RWPE1 (cell line): ENCODE data around the gene TRIM67.

Experiments used
- CTCF ChIA-PET: fragments of 350-600 bp; sonication (Branson Sonifier 250); formaldehyde crosslinking; extraction: SDS; loops from one replicate; lab custom pipeline; 2021; lab: Yijun Ruan, JAX
- POLR2A ChIA-PET: fragments of 400-600 bp; formaldehyde crosslinking; extraction: SDS; loops from one replicate; lab custom pipeline; 2020; ENCODE audit warnings: antibody characterized with exemption; ENCODE audit not compliant: low non-redundant PET; lab: Yijun Ruan, JAX
- DNase-seq: peaks from one replicate; pipeline ENCODE4 v3.0.0; 2012; ENCODE audit warnings: low spot score
- H3K27ac ChIP-seq: fragments of 450-650 bp; 2 replicates; pipeline ENCODE4 v1.5.1; 2017
- TF ChIP-seq, protein P1 (sequence below): fragments of 450-650 bp; conservative IDR thresholded peaks from 2 replicates; pipeline ENCODE4 v1.5.1; 2017; ENCODE audit warnings: low read depth, mild to moderate bottlenecking

TRIM67 gene

DNA sequence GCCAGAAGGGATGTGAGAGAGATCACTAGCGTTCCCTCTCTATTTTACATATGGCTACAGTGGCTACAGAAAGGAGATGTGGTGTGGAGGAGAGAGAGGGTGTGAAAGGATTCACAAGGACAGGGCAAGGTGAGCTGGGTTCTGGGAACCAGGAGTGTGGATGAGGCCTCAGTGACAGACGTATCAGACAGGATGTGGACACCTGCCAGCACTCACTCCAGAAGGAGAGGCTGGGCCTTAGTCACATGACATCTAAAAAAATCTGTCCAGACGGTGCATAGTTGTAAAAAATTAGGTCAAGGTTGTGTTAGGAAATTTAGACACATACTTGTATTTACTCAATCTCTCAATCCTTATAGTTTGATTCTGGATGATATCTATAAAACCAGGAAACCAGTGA, 10.6 kb downstream of the TRIM67 start:
- H3K27ac ChIP-seq, result no peak overlapping the region
- no peak for DNase-seq
- ChIA-PET CTCF (no interaction called here), POLR2A (no interaction called here)
- TF ChIP-seq, protein P1, sequence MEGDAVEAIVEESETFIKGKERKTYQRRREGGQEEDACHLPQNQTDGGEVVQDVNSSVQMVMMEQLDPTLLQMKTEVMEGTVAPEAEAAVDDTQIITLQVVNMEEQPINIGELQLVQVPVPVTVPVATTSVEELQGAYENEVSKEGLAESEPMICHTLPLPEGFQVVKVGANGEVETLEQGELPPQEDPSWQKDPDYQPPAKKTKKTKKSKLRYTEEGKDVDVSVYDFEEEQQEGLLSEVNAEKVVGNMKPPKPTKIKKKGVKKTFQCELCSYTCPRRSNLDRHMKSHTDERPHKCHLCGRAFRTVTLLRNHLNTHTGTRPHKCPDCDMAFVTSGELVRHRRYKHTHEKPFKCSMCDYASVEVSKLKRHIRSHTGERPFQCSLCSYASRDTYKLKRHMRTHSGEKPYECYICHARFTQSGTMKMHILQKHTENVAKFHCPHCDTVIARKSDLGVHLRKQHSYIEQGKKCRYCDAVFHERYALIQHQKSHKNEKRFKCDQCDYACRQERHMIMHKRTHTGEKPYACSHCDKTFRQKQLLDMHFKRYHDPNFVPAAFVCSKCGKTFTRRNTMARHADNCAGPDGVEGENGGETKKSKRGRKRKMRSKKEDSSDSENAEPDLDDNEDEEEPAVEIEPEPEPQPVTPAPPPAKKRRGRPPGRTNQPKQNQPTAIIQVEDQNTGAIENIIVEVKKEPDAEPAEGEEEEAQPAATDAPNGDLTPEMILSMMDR, result no peak

- no peak for DNase-seq
- H3K27ac ChIP-seq, result no peak overlapping the region
- ChIA-PET CTCF (interaction anchor here (0.5 kb wide), 1 partner anchor 12 kb away, joined by 3 read pairs; no protein-coding TSS in a partner anchor), POLR2A (no interaction called here)
- TF ChIP-seq, protein P1, result no peak
These were observed 14.6 kb downstream of the TRIM67 start for GRCh38 chr1:231176421-231176820.

DNA sequence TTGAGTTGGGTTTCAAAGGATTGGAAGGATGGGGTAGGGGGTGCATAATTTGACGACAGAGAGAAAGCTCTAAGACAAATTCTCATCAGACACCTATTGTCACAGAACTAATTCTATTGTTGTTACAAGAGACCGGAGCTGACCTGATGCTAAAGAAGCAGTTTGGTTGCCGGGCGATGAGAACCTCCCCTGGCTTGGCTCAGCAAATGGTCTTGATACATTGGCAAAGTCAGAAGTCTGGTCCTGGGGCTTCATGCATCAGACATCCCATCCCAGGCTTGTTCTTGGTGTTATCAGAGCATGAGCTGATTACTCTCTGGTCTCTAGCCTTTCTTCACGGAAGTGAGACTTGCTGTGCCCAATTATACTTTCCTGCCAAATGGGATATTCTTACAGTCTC, 15.4 kb downstream of the TRIM67 start:
- ChIA-PET POLR2A (no interaction called here), CTCF (no interaction called here)
- H3K27ac ChIP-seq, result no peak overlapping the region
- TF ChIP-seq, protein P1, result no peak
- DNase-seq, result no peak

GRCh38 chr1:231177936-231178335, 16.1 kb downstream of the TRIM67 start:
- CTCF ChIA-PET, result no interaction called here
- POLR2A ChIA-PET, result no interaction called here
- no peak for DNase-seq
- TF ChIP-seq, protein P1, result no peak
- no peak overlapping the region for H3K27ac ChIP-seq

GRCh38 chr1:231178970-231179369, 17.1 kb downstream of the TRIM67 start:
- H3K27ac ChIP-seq, result no peak overlapping the region
- no peak for DNase-seq
- CTCF ChIA-PET, result no interaction called here
- POLR2A ChIA-PET, result no interaction called here
- TF ChIP-seq, protein P1, result no peak

- CTCF ChIA-PET, result no interaction called here
- DNase-seq, result no peak
These were observed 18.2 kb downstream of the TRIM67 start for GRCh38 chr1:231180034-231180433.

More at GRCh38 chr1:231180034-231180433, 18.2 kb downstream of the TRIM67 start:
- H3K27ac ChIP-seq, result no peak overlapping the region
- POLR2A ChIA-PET, result no interaction called here
- TF ChIP-seq, protein P1, result no peak
